A549 (cell line): ENCODE measurements around the gene RNF114. TPM values are rescaled to one million over a fixed set of nuclear protein-coding genes. Genes with fewer than 3 reads are reported as not detected.

Experiments
- polyA plus RNA-seq, 4 experiments: library from polyadenylated mRNA; depleted of rRNA in 3 of 4; stranded (reverse); fragments of >200 nt; fragmentation: RNase III in 1 of 4; extraction: RNeasy Plus Mini Kit Qiagen cat#74134 plus additional on column Dnase treatment in 1 of 4; gene quantifications; 2 replicates in 3 of 4; 3 replicates in 1 of 4; pipeline ENCODE4 v1.2.3, GENCODE V29; 2011 to 2017
- small RNA-seq, 6 experiments: library from RNA; depleted of rRNA; stranded (forward); fragments of <200 nt; gene quantifications; one replicate each; pipeline ENCODE3, GENCODE V24; 2012

The RNF114 gene
- polyA plus RNA-seq, 2 of the 4 experiments (the other 2 are of a cell fraction) = 43.1 to 44.8 TPM

Small RNA genes lying within 50 kb of the gene (small RNA-seq; reads per million reads assigned to genes)
- gene RF00017 (0 reads per million in 6 experiments), gene RF00019 (0 reads per million in 6 experiments), gene RNU6-147P (0 reads per million in 6 experiments)

Other genes starting within 250 kb of the RNF114 start
- gene B4GALT5, start 222.5 kb upstream of the RNF114 start, polyA plus RNA-seq (2011; rRNA removed) = 82.8 and 88.7 TPM in 2 replicates
- gene B4GALT5, start 222.5 kb upstream of the RNF114 start, polyA plus RNA-seq (2017; fragmentation: RNase III; extraction: RNeasy Plus Mini Kit Qiagen cat#74134 plus additional on column Dnase treatment) = 68.1 to 84.0 TPM (median 81.5 TPM) in 3 replicates
- 5.0 and 7.4 TPM in 2 replicates for gene SLC9A8, start 123.6 kb upstream of the RNF114 start, polyA plus RNA-seq (2011; rRNA removed)
- gene SLC9A8, start 123.6 kb upstream of the RNF114 start, polyA plus RNA-seq (2017; fragmentation: RNase III; extraction: RNeasy Plus Mini Kit Qiagen cat#74134 plus additional on column Dnase treatment) = 7.9 to 9.5 TPM (median 7.9 TPM) in 3 replicates
- 4.9 and 5.1 TPM in 2 replicates for gene SPATA2, start 20.9 kb upstream of the RNF114 start, polyA plus RNA-seq (2011; rRNA removed)
- 4.7 to 5.1 TPM (median 4.7 TPM) in 3 replicates for gene SPATA2, start 20.9 kb upstream of the RNF114 start, polyA plus RNA-seq (2017; fragmentation: RNase III; extraction: RNeasy Plus Mini Kit Qiagen cat#74134 plus additional on column Dnase treatment)
- gene SNAI1, start 46.6 kb downstream of the RNF114 start, polyA plus RNA-seq (2011; rRNA removed) = 7.0 and 7.2 TPM in 2 replicates
- 8.0 to 11.1 TPM (median 10.7 TPM) in 3 replicates for gene SNAI1, start 46.6 kb downstream of the RNF114 start, polyA plus RNA-seq (2017; fragmentation: RNase III; extraction: RNeasy Plus Mini Kit Qiagen cat#74134 plus additional on column Dnase treatment)
- 114 and 141 TPM in 2 replicates for gene UBE2V1, start 176.8 kb downstream of the RNF114 start, polyA plus RNA-seq (2011; rRNA removed)
- gene UBE2V1, start 176.8 kb downstream of the RNF114 start, polyA plus RNA-seq (2017; fragmentation: RNase III; extraction: RNeasy Plus Mini Kit Qiagen cat#74134 plus additional on column Dnase treatment) = 129 to 143 TPM (median 130 TPM) in 3 replicates
- gene PEDS1, start 217.3 kb downstream of the RNF114 start, polyA plus RNA-seq (2011; rRNA removed) = 24.5 and 33.5 TPM in 2 replicates
- 23.1 to 26.5 TPM (median 25.8 TPM) in 3 replicates for gene PEDS1, start 217.3 kb downstream of the RNF114 start, polyA plus RNA-seq (2017; fragmentation: RNase III; extraction: RNeasy Plus Mini Kit Qiagen cat#74134 plus additional on column Dnase treatment)